HFFc6 (cell line): ENCODE measurements around the gene CREB3L2. TPM values are rescaled to one million over a fixed set of nuclear protein-coding genes. Genes with fewer than 3 reads are reported as not detected.

Source experiments
- DNase-seq: peaks from one replicate; pipeline ENCODE4 v3.0.0-alpha.2; 2018
- H3K27ac Mint-ChIP-seq: 2 replicates; pipeline ENCODE4 v1.8.0; 2020; ENCODE audit warnings: mild to moderate bottlenecking, mixed read lengths
- H3K27me3 Mint-ChIP-seq: 2 replicates; pipeline ENCODE4 v1.8.0; 2021; ENCODE audit warnings: mild to moderate bottlenecking, moderate library complexity, mixed read lengths; ENCODE audit not compliant: insufficient read depth
- H3K36me3 Mint-ChIP-seq: 2 replicates; pipeline ENCODE4 v1.8.0; 2021; ENCODE audit warnings: low read depth, mixed read lengths
- H3K4me1 Mint-ChIP-seq: 2 replicates; pipeline ENCODE4 v1.8.0; 2020; ENCODE audit warnings: low read depth, mixed read lengths
- H3K4me3 Mint-ChIP-seq: 2 replicates; pipeline ENCODE4 v1.8.0; 2020; ENCODE audit warnings: mild to moderate bottlenecking, moderate library complexity, mixed read lengths
- H3K9me3 Mint-ChIP-seq: 2 replicates; pipeline ENCODE4 v1.8.0; 2020; ENCODE audit warnings: mild to moderate bottlenecking, mixed read lengths
- total RNA-seq, 6 experiments: library from RNA; stranded (reverse); fragmentation: NEBNext Ultra II Directional; extraction: Animal tissue kit (Norgen Biotek cat#: 25700); gene quantifications; 2 replicates in 1 of 6; 3 replicates in 5 of 6; pipeline ENCODE4 v1.2.3, GENCODE V29; 2021
- TF ChIP-seq, protein P1 (sequence below): fragments of 200-600 bp; sonication (generic); IDR thresholded peaks from 2 replicates; pipeline ENCODE4 v1.5.0; 2021; ENCODE audit warnings: antibody characterized with exemption, mild to moderate bottlenecking

CREB3L2 gene
- total RNA-seq, 6 experiments from 2014 or later, result 112 to 139 (median 123) TPM

DNA sequence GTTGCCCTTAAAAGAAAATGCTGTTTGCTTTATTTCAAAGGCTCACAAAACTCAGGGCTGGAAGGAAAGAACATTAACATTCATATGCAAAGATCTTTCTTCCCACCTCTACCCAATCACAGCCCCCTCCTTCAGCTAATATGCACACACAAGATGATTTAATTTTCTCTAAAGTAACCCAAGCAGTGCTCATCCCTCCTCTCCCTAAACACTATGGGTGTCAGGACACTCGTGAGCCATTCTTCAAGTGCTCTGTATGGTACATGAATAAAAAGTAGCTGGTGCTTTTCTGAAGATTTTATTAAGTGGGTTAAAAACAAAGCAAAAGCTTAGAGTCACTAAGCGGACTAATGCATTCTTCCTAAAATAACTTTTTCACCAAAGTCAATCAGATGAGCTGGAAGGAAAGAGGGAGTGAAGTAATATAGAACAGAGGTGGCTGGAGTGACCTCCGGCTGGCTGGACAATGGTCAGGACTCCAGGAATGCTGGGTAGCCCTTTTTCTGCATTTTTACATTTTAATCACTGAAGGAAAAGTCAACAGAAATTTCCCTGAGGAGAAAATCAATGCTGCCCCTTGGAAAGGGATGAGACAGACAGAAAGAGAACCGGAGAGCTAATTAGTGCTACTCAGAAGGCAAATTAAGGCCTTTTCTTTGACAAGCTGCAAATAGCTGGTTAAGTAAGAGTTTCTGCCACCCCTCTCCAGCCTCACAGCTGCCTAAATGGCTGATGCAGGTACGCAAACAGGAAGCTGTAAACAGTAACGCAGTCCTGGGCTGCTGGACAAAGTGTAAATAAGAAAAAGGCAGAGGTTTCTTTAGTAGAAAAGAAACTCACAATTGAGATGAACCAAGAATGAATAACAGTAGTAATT lies 161.7 kb downstream of the CREB3L2 start:
- TF ChIP-seq, protein P1, sequence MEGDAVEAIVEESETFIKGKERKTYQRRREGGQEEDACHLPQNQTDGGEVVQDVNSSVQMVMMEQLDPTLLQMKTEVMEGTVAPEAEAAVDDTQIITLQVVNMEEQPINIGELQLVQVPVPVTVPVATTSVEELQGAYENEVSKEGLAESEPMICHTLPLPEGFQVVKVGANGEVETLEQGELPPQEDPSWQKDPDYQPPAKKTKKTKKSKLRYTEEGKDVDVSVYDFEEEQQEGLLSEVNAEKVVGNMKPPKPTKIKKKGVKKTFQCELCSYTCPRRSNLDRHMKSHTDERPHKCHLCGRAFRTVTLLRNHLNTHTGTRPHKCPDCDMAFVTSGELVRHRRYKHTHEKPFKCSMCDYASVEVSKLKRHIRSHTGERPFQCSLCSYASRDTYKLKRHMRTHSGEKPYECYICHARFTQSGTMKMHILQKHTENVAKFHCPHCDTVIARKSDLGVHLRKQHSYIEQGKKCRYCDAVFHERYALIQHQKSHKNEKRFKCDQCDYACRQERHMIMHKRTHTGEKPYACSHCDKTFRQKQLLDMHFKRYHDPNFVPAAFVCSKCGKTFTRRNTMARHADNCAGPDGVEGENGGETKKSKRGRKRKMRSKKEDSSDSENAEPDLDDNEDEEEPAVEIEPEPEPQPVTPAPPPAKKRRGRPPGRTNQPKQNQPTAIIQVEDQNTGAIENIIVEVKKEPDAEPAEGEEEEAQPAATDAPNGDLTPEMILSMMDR, result no peak
- Mint-ChIP-seq H3K4me1 (peaks cover 17% of the 10 kb centered on the region), H3K27me3 (no peaks in the 10 kb centered on the region; the same call in 1 of the 2 replicates), H3K27ac (no peak overlapping the region), H3K36me3 (peaks cover 5% of the 10 kb centered on the region; the same call in 1 of the 2 replicates), H3K4me3 (no peak overlapping the region), H3K9me3 (no peaks in the 10 kb centered on the region)
- no peak for DNase-seq

DNA sequence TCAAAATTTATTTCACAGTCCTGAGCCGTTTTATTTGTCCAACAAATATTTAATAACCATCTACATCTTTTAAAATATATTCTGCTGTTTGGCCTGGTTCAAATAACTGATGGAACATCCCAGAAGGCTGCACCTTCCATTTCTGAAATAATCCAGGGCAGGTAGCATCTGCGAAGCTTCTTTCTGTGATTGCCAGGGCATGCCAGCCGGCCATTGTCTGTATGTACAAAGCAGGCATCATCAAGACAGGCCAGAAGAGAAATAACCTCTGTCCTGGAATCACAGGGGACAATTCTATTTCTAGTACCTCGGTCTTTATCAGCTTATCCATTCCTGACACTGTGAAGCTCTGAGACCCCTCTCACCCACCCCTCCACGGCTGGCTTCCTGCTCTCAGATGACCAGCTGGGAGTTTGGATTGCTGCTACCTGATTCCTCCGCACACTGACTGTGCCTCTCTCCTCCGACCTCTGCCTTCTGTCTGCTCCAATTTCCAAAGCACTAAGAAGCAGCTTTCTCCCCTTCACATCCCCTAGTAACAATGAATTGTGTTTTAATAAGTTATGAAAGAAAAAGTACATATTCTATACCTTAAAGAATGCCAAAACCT lies 163.1 kb downstream of the CREB3L2 start:
- DNase-seq, result no peak
- Mint-ChIP-seq H3K27me3 (no peaks in the 10 kb centered on the region; the same call in 1 of the 2 replicates), H3K4me3 (no peak overlapping the region), H3K4me1 (peaks cover 17% of the 10 kb centered on the region), H3K9me3 (0 out of 2 replicates have a peak, but pooled peaks cover 4% of the 10 kb centered on the region), H3K36me3 (peaks cover 18% of the 10 kb centered on the region), H3K27ac (no peak overlapping the region)
- TF ChIP-seq, protein P1, result no peak

DNA sequence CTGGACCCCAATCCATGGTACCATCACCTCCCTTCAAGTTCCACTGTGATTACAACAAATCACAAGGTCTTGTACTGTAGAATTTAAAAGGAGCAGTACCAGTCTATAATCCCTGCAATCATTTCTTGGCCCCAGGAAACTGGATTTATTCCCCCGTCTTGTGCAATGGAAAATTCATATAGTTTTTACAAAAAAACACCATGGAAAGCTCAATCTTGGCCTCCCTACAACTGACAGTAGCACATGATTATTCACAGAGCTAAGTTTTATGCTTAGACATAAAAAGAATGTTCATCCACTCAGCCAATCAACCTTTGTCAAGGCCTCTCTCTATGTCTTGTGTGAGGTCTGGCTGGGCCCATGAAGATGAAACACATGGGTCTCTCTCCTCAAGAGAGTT lies 165.3 kb downstream of the CREB3L2 start:
- H3K27ac Mint-ChIP-seq, result peak overlapping the region; percentile 34; the same call in 1 of the 2 replicates
- TF ChIP-seq, protein P1, result no peak
- peaks cover 26% of the 10 kb centered on the region for H3K9me3 Mint-ChIP-seq
- peaks cover 17% of the 10 kb centered on the region for H3K4me1 Mint-ChIP-seq
- H3K27me3 Mint-ChIP-seq, result no peaks in the 10 kb centered on the region; the same call in 1 of the 2 replicates
- no peak for DNase-seq
- H3K36me3 Mint-ChIP-seq, result peaks cover 38% of the 10 kb centered on the region
- no peak overlapping the region for H3K4me3 Mint-ChIP-seq

DNA sequence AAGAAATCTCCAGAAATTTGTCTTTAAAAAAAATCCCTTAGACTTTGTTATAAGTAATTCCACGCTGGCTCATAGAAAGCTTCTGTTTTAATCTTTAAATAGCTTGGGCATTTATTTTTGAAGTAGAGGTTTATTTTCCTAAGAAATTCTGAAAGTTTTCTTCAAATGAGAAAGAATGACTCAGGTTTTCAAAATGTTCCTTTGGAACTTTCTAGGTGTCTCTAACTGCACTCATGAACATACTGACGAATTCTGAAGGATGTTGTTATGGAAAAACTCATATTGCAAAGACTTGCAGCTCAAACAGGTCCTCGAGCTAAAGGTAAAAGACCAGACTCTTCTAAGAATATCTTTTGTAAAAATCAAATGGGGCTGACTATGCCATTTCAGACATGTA lies 165.8 kb downstream of the CREB3L2 start:
- Mint-ChIP-seq H3K4me1 (peaks cover 17% of the 10 kb centered on the region), H3K4me3 (no peak overlapping the region), H3K27me3 (no peaks in the 10 kb centered on the region; the same call in 1 of the 2 replicates), H3K27ac (peak overlapping the region; percentile 34; the same call in 1 of the 2 replicates), H3K9me3 (peaks cover 30% of the 10 kb centered on the region), H3K36me3 (peaks cover 42% of the 10 kb centered on the region)
- TF ChIP-seq, protein P1, result no peak
- no peak for DNase-seq

DNA sequence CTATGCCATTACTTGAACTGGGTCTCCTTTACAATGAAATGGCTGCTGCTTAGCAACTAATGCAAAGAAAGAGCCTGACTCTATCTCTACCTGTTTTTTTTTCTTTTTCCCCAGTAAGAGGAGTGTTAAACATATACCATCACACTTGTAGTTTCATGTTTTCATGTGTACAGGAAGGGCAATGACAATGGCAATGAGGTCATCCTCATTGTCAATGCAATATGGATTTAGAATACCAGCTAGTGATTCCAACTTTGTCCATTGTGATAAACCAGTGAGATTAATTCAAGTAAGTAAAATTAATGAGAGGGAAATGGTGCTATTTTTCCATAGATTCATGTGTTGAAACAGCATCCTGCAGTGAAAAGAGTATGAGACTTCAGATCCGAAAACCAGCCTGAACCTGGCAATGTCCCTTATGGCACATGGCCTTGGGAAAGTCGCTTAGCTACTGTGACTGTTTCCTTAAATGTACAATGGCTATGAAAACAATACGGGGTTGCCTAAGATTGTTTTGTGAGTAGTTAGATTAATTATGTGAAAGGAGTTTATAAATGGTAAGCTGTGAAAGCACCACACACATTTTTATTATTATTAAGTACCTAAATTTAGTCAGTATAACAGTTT lies 166.3 kb downstream of the CREB3L2 start:
- H3K27ac Mint-ChIP-seq, result peak overlapping the region; percentile 24; the same call in 1 of the 2 replicates
- TF ChIP-seq, protein P1, result no peak
- H3K9me3 Mint-ChIP-seq, result peaks cover 34% of the 10 kb centered on the region

More for the DNA sequence above, 166.3 kb downstream of the CREB3L2 start:
- H3K36me3 Mint-ChIP-seq, result peaks cover 47% of the 10 kb centered on the region
- no peaks in the 10 kb centered on the region; the same call in 1 of the 2 replicates for H3K27me3 Mint-ChIP-seq
- no peak for DNase-seq
- H3K4me3 Mint-ChIP-seq, result no peak overlapping the region
- peaks cover 17% of the 10 kb centered on the region for H3K4me1 Mint-ChIP-seq
